Ovary (tissue), 9 donors: ENCODE data around the gene HTR2A. TPM values are rescaled to one million over a fixed set of nuclear protein-coding genes. Genes with fewer than 3 reads are reported as not detected.

ENCODE experiments used
- DNase-seq, 5 donors: peaks; one replicate each; pipeline ENCODE4 v3.0.0-alpha.2; 2019 to 2020
- H3K27ac ChIP-seq, 2 donors: fragments of 200-600 bp; one replicate each; pipeline versions ENCODE4 v1.5.1 to v1.8.0; 2019 to 2022
- H3K27me3 ChIP-seq: fragments of 200-600 bp; one replicate; pipeline ENCODE4 v1.8.0; 2022
- H3K36me3 ChIP-seq: fragments of 200-600 bp; sonication (generic); one replicate; pipeline ENCODE4 v1.5.1; 2019
- H3K4me1 ChIP-seq: one replicate; pipeline ENCODE4 v1.8.1; 2013; ENCODE audit warnings: mild to moderate bottlenecking, moderate library complexity; ENCODE audit not compliant: insufficient read depth
- H3K4me3 ChIP-seq: fragments of 200-600 bp; sonication (generic); one replicate; pipeline ENCODE4 v1.5.1; 2017
- H3K9me3 ChIP-seq, 2 donors: fragments of 200-600 bp in 1 of 2; sonication (generic) in 1 of 2; one replicate each; pipeline versions ENCODE4 v1.5.1 to v1.8.1; 2013 to 2019; ENCODE audit warnings: mild to moderate bottlenecking in 1 of 2, moderate library complexity in 1 of 2
- CTCF ChIP-seq, 3 donors: fragments of 450-650 bp in 2 of 3; fragments of 200-600 bp in 1 of 3; IDR thresholded peaks; one replicate each; pipeline versions ENCODE4 v1.5.1 to v1.8.0; 2016 to 2022; ENCODE audit warnings: antibody characterized with exemption in 3 of 3, mild to moderate bottlenecking in 1 of 3
- EP300 ChIP-seq: sonication (generic); formaldehyde crosslinking; IDR thresholded peaks from one replicate; pipeline ENCODE4 v1.6.1; 2017; ENCODE audit warnings: antibody characterized with exemption
- POLR2A ChIP-seq: fragments of 450-650 bp; IDR thresholded peaks from one replicate; pipeline ENCODE4 v1.6.1; 2017; ENCODE audit warnings: antibody characterized with exemption, mild to moderate bottlenecking, moderate library complexity
- WGBS, 3 donors: extraction: QIAGEN DNeasy Blood & Tissue Kit in 1 of 3; methylation state at CpG; one replicate each; pipeline versions ENCODE4 v1.1.5 to v1.1.7; 2013 to 2017; 5-methylcytosine and 5-hydroxymethylcytosine counted together
- intact Hi-C, 4 donors: fragments of 100-400 bp; cut with DNase I; formaldehyde crosslinking; loops; one replicate each; pipeline versions ENCODE4 v1.11.0 to v1.15.1; 2022 to 2023
- polyA plus RNA-seq, 2 donors: library from polyadenylated mRNA; stranded (reverse); fragments of 200-250 nt in 1 of 2; fragments of 350-450 nt in 1 of 2; fragmentation: Illumina TruSeq in 1 of 2; extraction: RNeasy Lipid Tissue Mini Kit (QIAGEN cat#74804) in 1 of 2; gene quantifications; one replicate each; pipeline ENCODE4 v1.2.3, GENCODE V29; 2013 to 2014
- total RNA-seq, 7 donors: library from RNA; depleted of rRNA in 2 of 7; stranded (reverse); fragments of >200 nt in 2 of 7; fragmentation: NEBNext Ultra II Directional in 3 of 7; extraction: Animal tissue kit (Norgen Biotek cat#: 25700) in 3 of 7; gene quantifications; one replicate each; pipeline versions ENCODE4 v1.1.0 to v1.2.4, GENCODE V29; 2016 to 2023
- donor health status: DM: no; HTN: no; CAD: no; lungs with moderate emphysema.
- donor health status: DM: no; HTN: no; CAD: no.
- donor health status: Bipolar disorder and iron deficiency.
- donor health status: DM: yes; HTN: yes; CAD: no.
- donor health status: DM: no; HTN: no; CAD: no.
- donor health status: DM: yes; HTN: yes; CAD: no.

HTR2A gene
- total and polyA plus RNA-seq, 9 donors, result 0.05 to 0.88 (median 0.25) TPM; not detected in 1

- TF ChIP-seq POLR2A (no peak), EP300 (no peak), CTCF (IDR thresholded peaks at IDR 0.05) (no peak)
- Histone ChIP-seq H3K27ac (no peak overlapping the region), H3K36me3 (no peaks in the 10 kb centered on the region), H3K27me3 (no peaks in the 10 kb centered on the region), H3K9me3 (no peaks in the 10 kb centered on the region), H3K4me1 (no peaks in the 10 kb centered on the region), H3K4me3 (no peak overlapping the region)
- intact Hi-C loops, result no loop called here
- no peak for DNase-seq
- WGBS, 3 donors, result 69 to 73% (median 71%) methylated on average over 2 of the region's 2 CpGs
These were observed 28.8 kb downstream of the HTR2A start for GRCh38 chr13:46868091-46868490.

GRCh38 chr13:46866150-46866549 lies 30.7 kb downstream of the HTR2A start:
- intact Hi-C loops, result no loop called here
- no peak for DNase-seq
- no peak overlapping the region for H3K27ac ChIP-seq
- H3K9me3 ChIP-seq, result no peaks in the 10 kb centered on the region
- H3K4me3 ChIP-seq, result no peak overlapping the region
- WGBS, 3 donors, result 18 to 30% (median 21%) methylated on average over 4 of the region's 4 CpGs
- TF ChIP-seq POLR2A, result no peak
- TF ChIP-seq CTCF (IDR thresholded peaks at IDR 0.05), result no peak
- no peak for TF ChIP-seq EP300
- no peaks in the 10 kb centered on the region for H3K27me3 ChIP-seq
- no peaks in the 10 kb centered on the region for H3K4me1 ChIP-seq
- no peaks in the 10 kb centered on the region for H3K36me3 ChIP-seq

- Histone ChIP-seq H3K27me3 (no peaks in the 10 kb centered on the region), H3K4me1 (no peaks in the 10 kb centered on the region), H3K4me3 (no peak overlapping the region), H3K36me3 (no peaks in the 10 kb centered on the region), H3K9me3 (no peaks in the 10 kb centered on the region), H3K27ac (no peak overlapping the region)
- DNase-seq, result no peak
- WGBS, 3 donors, result 58 to 73% (median 69%) methylated on average over 3 of the region's 3 CpGs
- intact Hi-C loops, result no loop called here
- TF ChIP-seq POLR2A (no peak), EP300 (no peak), CTCF (IDR thresholded peaks at IDR 0.05) (no peak)
These were observed 31.9 kb downstream of the HTR2A start for GRCh38 chr13:46864941-46865340.

- intact Hi-C loops, result no loop called here
- no peaks in the 10 kb centered on the region for H3K9me3 ChIP-seq
- no peaks in the 10 kb centered on the region for H3K27me3 ChIP-seq
- TF ChIP-seq EP300 (no peak), CTCF (IDR thresholded peaks at IDR 0.05) (no peak), POLR2A (no peak)
- H3K27ac ChIP-seq, result no peak overlapping the region
- H3K4me1 ChIP-seq, result no peaks in the 10 kb centered on the region
- DNase-seq, result no peak
- no peak overlapping the region for H3K4me3 ChIP-seq
- 46 to 63% (median 59%) methylated on average over 1 of the region's 1 CpG for WGBS, 3 donors
- H3K36me3 ChIP-seq, result no peaks in the 10 kb centered on the region
These were observed 34.9 kb downstream of the HTR2A start for GRCh38 chr13:46861959-46862358.

GRCh38 chr13:46860722-46861121 lies 36.1 kb downstream of the HTR2A start:
- H3K27me3 ChIP-seq, result no peaks in the 10 kb centered on the region
- H3K27ac ChIP-seq, result no peak overlapping the region
- H3K36me3 ChIP-seq, result no peaks in the 10 kb centered on the region
- H3K4me1 ChIP-seq, result no peaks in the 10 kb centered on the region
- intact Hi-C loops, result no loop called here
- no peaks in the 10 kb centered on the region for H3K9me3 ChIP-seq
- no peak overlapping the region for H3K4me3 ChIP-seq
- DNase-seq, result no peak
- TF ChIP-seq POLR2A (no peak), EP300 (no peak), CTCF (IDR thresholded peaks at IDR 0.05) (no peak)
